ENCODE measurements around the gene C2CD2L.
A peak's percentile ranks its signal among the peaks of the same experiment; 100 is the strongest.

DNA sequence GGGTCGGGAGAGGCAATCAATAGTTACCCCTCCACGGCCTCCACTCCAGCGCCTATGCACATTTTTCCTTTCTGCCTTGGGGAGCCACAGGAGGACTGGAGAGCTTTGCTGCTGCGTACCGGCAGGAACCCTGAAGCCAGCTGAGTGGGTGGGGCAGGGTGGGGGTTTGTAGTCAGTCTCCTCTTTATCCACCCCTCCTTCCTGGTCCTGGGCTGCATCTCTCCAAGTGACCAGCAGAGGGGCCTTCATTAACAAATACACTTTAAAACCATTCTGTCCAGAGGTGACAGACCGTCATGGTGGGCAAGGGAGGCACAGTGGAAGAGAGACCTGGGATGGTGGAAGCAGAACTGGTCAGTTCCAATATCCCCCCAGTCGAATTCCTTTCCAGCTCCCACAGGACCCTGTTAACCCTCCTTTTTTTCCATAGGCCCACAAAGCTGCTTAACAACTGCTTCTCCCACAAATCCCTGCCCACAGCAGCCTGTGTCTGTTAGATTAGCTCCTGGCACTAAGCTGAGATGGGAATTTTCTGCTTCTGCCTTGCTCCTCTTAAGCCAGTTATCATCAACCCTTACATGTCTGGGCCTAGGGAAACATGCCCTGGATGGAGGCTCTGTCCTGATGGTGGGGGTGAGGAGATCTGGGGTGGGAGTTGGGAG, 37.8 kb downstream of the C2CD2L start:
- peak; percentile 64 for TF ChIP-seq CTCF (IDR thresholded peaks at IDR 0.05)
- TF ChIP-seq ZFX (IDR thresholded peaks at IDR 0.05; ENCODE audit: borderline replicate concordance) = no peak

Measured in 22Rv1 (cell line).